SJSA1 (cell line): ENCODE measurements around the gene PEX5L. TPM values are rescaled to one million over a fixed set of nuclear protein-coding genes. Genes with fewer than 3 reads are reported as not detected.
"Not testable (repeated sequence)": the region's sequence is repeated elsewhere in the genome, so short reads cannot be mapped to it uniquely, and the experiment has no call there.

Experiments
- DNase-seq, 2 experiments: peaks; one replicate each; pipeline ENCODE4 v3.0.0-alpha.2; 2015 to 2020; ENCODE audit warnings: low spot score in 2 of 2, low read depth in 1 of 2
- H3K27ac ChIP-seq: fragments of 250-450 bp; sonication (Bioruptor Pico); 2 replicates; pipeline ENCODE4 v1.5.1; 2020; ENCODE audit warnings: mild to moderate bottlenecking, moderate library complexity
- H3K27me3 ChIP-seq: fragments of 250-450 bp; sonication (Bioruptor Pico); replicated peaks from 2 replicates; pipeline ENCODE4 v1.5.1; 2020; ENCODE audit warnings: mild to moderate bottlenecking, moderate library complexity
- H3K36me3 ChIP-seq: fragments of 250-450 bp; sonication (Bioruptor Pico); 2 replicates; pipeline ENCODE4 v1.5.1; 2020; ENCODE audit warnings: mild to moderate bottlenecking
- H3K4me1 ChIP-seq: fragments of 250-450 bp; sonication (Bioruptor Pico); replicated peaks from 2 replicates; pipeline ENCODE4 v1.6.1; 2021; ENCODE audit warnings: mild to moderate bottlenecking
- H3K4me3 ChIP-seq: fragments of 250-450 bp; sonication (Bioruptor Pico); 2 replicates; pipeline ENCODE4 v1.5.1; 2020; ENCODE audit warnings: mild to moderate bottlenecking
- H3K9me3 ChIP-seq: fragments of 250-450 bp; sonication (Bioruptor Pico); replicated peaks from 2 replicates; pipeline ENCODE4 v1.5.1; 2020; ENCODE audit warnings: mild to moderate bottlenecking
- total RNA-seq: library from RNA; depleted of rRNA; stranded (reverse); fragments of >200 nt; shearing (Covaris generic); gene quantifications from 2 replicates; pipeline ENCODE4 v1.2.3, GENCODE V29; 2014

The PEX5L gene
- total RNA-seq, 1 experiment from 2014 or later = not detected

DNA sequence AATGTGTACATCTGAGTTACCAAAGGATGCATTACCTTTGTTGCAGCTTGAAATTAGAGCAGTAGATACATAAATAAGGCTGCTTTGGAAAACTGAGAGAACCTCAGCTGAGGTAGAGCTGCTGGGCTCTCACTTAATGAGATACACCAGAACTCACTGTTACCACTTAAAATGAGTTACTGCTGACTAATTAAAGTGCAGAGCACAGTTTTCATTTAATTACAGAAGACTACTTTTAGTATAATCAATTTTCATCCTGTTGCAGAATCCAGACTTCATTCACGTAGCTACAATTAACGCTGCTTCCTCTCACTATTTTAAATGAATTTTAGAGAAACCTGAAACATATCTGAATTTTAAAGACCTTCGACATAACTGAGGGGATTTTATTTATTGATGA, 214.4 kb downstream of the PEX5L start:
- no peak overlapping the region for H3K4me3 ChIP-seq
- no peaks in the 10 kb centered on the region for H3K4me1 ChIP-seq
- no peak overlapping the region for H3K27ac ChIP-seq
- H3K9me3 ChIP-seq = no peaks in the 10 kb centered on the region
- H3K36me3 ChIP-seq = no peaks in the 10 kb centered on the region
- DNase-seq = no peak
- peaks cover 9% of the 10 kb centered on the region; the same call in 1 of the 2 replicates for H3K27me3 ChIP-seq

DNA sequence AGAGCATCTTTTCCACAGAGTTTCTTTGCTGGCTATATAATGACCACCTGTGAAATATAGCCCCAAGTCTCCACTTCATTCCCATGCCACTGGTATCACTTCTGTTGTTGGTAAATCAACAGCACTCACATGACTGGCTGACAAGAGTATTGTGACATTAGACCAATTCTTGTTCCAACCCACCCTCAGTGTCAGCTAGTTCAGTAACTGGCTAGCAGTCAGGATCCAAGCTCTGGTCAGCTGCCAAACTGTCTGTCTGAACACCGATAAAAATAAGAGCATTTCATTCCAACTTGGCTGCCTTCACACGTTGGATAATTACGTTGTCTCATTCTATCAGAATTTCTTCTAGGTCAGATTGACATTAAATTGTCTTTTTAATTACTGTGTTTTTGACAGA, 217.4 kb downstream of the PEX5L start:
- Histone ChIP-seq H3K4me3 (no peak overlapping the region), H3K36me3 (no peaks in the 10 kb centered on the region), H3K27ac (no peak overlapping the region), H3K4me1 (no peaks in the 10 kb centered on the region), H3K27me3 (peaks cover 9% of the 10 kb centered on the region; the same call in 1 of the 2 replicates), H3K9me3 (no peaks in the 10 kb centered on the region)
- DNase-seq = no peak

DNA sequence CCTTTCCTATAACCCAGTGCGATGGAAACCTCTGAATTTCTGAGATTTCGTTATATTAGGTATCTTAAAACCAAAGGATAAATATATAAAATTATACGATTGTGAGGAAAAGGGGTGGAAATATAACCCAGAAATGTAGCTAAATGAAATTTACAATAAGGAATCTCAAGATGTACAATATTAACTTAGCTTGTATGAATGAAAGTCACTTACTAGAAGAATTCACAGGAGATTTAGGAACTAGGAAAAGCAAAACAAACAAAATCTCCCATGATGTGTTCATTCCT, 224.7 kb downstream of the PEX5L start:
- Histone ChIP-seq H3K4me1 (no peaks in the 10 kb centered on the region), H3K9me3 (no peaks in the 10 kb centered on the region), H3K36me3 (no peaks in the 10 kb centered on the region), H3K27me3 (no peaks in the 10 kb centered on the region), H3K4me3 (no peak overlapping the region), H3K27ac (no peak overlapping the region)
- no peak for DNase-seq

DNA sequence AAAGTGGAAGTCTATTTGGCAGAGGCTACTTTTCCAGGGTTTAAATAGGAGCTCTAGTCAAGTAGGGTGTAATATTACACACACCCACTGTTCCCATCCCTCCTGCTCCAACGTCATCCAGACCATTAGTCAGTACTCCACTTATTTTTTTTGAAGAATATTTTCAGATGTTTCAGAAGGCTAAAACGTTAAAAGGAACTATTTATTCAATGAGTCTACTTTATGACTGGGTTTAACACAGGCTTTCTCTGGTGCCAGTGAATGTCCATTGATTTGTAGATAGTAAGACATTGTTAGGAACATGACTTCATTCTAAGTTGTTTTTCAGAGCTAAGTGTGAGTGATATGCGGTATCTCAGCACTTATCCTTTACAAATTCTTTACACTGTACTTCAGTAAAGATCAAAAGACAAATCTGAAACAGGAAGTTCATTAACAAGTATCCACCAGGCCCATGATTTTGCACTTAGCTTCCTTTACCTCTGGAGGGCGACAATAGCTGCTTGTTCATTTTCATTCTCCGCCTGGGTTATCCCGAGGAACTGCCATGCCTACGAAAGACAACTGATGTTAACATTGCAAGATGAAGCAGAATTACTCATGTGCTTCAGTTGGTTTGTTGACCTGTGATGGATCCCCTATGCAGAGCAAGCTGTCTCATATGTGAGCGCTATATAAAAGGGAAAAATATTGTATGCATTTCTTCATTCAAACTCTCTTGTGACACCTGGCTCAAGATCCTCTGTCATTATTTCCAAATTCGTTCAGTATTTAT, 225.2 kb downstream of the PEX5L start:
- no peaks in the 10 kb centered on the region for H3K36me3 ChIP-seq
- no peak overlapping the region for H3K27ac ChIP-seq
- DNase-seq = peak; percentile 31 to 47
- no peak overlapping the region for H3K4me3 ChIP-seq
- H3K9me3 ChIP-seq = no peaks in the 10 kb centered on the region
- H3K27me3 ChIP-seq = no peaks in the 10 kb centered on the region
- H3K4me1 ChIP-seq = no peaks in the 10 kb centered on the region

DNA sequence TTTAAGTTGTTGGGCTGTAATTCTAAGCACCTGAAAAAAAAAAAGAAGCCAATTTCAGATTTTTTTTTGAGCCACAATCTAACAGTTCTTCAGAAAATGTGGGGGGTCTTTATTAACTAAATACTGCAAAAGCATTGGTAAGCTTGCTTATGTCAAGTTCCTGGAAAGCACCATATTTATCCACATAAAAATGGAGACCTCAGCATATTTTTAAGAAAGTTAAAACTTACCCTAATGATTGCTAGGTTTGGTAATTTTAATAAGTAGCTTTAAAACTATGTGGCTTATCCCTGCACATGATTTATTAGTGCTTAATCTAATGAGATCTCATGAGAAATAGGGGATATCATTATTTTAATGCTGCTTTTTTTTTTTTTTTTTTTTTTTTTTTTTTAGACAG, 227.1 kb downstream of the PEX5L start:
- no peaks in the 10 kb centered on the region for H3K4me1 ChIP-seq
- no peak overlapping the region for H3K27ac ChIP-seq
- no peak for DNase-seq
- H3K27me3 ChIP-seq = no peaks in the 10 kb centered on the region; the same call in 1 of the 2 replicates
- no peaks in the 10 kb centered on the region for H3K36me3 ChIP-seq
- no peaks in the 10 kb centered on the region for H3K9me3 ChIP-seq
- no peak overlapping the region for H3K4me3 ChIP-seq

DNA sequence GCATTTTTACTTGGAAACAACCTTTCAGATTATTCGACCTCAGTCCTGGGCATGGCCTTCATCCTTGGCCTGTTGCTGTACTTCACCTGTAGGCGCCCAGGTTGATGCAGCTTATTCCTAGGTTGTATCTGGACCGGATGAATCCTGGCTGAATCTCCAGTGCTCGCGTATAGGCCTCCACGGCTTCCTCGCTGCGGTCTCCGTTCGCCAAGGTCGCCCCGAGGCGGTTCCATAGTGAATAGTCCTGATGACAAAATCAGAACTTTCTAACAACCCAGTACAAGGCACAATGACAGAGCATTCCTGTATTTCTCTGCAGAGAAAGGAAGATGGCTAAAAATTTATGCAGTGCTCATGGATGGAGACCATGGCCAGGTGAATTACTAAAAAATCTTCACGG, 229.1 kb downstream of the PEX5L start:
- no peak overlapping the region for H3K27ac ChIP-seq
- no peak for DNase-seq
- H3K36me3 ChIP-seq = no peaks in the 10 kb centered on the region
- no peaks in the 10 kb centered on the region for H3K9me3 ChIP-seq
- no peaks in the 10 kb centered on the region; the same call in 1 of the 2 replicates for H3K27me3 ChIP-seq
- no peak overlapping the region for H3K4me3 ChIP-seq
- no peaks in the 10 kb centered on the region for H3K4me1 ChIP-seq

DNA sequence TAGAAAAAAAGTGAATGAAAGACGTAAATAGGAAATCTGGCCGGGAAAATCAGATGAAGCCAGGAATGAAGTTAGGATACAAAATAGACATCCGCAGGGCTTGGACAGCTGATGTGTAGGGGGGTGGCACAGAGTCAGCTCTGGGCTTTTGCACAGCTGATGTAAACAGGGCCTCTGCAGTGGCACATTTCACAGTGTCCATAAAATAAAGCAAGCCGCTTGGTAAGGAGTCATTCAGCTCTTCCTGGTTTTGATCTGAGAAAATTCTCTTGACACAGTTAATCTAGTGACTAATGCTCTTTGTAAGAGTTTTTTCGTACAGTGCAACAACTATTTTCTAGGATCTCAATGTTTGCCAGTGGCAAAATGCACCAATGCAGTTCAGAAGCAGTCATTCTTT, 230.6 kb downstream of the PEX5L start:
- H3K27ac ChIP-seq = no peak overlapping the region
- no peak for DNase-seq
- no peaks in the 10 kb centered on the region for H3K4me1 ChIP-seq

DNA sequence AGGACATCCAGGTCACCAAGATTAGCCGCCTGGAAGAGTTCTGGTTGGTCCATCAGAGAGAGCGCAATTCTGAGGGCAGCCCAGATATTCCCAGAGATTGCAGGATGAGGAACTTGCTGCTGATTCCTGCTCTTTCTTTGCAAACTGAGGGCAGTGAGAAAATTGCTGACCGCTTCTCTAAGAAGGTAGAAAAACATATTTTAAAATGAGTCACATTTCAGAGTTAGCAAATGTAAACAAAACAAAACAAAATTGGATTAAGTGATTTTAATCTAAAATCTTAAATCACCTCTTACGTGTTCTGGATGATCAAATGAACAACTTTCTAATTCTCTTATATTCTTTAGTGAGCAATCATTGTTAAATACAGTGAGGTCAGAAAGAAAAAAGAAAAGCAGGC, 234.9 kb downstream of the PEX5L start:
- Histone ChIP-seq H3K36me3 (no peaks in the 10 kb centered on the region), H3K4me3 (no peak overlapping the region), H3K27ac (no peak overlapping the region), H3K4me1 (no peaks in the 10 kb centered on the region), H3K9me3 (no peaks in the 10 kb centered on the region), H3K27me3 (peaks cover 3% of the 10 kb centered on the region; the same call in 1 of the 2 replicates)
- DNase-seq = no peak

More for the DNA sequence above, 230.6 kb downstream of the PEX5L start:
- Histone ChIP-seq H3K36me3 (no peaks in the 10 kb centered on the region), H3K4me3 (no peak overlapping the region), H3K9me3 (no peaks in the 10 kb centered on the region), H3K27me3 (no peaks in the 10 kb centered on the region; the same call in 1 of the 2 replicates)

DNA sequence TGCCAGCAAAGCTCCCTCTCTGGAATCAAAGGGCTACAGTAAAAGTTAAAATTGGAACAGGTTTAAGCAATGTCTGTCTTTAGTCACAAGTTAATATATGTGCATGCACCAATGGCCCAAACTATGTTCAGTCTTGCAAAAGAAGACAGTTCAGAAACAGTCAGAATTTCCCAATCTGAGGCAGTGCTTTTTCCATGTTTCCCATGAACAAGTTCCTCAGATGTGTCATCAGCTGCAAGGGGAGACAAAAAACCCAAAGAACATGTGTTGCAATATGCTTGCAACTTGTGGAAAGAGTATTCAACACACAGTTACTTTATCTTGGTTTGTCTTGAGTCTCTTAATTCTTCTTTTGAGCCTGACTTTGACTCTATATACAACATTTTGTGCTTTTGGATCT, 235.5 kb downstream of the PEX5L start:
- no peaks in the 10 kb centered on the region for H3K36me3 ChIP-seq
- no peak overlapping the region for H3K27ac ChIP-seq
- H3K9me3 ChIP-seq = no peaks in the 10 kb centered on the region
- DNase-seq = no peak
- no peak overlapping the region for H3K4me3 ChIP-seq
- H3K27me3 ChIP-seq = peaks cover 3% of the 10 kb centered on the region; the same call in 1 of the 2 replicates
- no peaks in the 10 kb centered on the region for H3K4me1 ChIP-seq

DNA sequence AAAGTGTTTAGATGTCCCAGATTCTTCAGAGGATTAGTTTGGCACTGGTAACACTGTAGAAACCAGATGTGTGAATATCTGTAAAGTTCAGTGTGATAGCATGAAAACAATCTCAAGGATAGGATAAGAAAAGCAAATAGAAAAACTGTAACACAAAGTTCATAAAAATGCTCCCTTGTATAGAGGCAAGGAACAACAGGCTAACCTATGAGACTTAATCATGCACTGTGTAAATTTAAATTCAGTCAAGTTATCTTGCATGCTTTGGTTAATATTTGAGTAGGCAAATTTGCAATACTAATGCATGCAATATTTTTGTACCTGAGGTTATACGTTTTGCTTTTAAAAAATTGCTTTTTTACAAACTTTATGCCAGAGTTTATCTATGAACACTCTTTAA, 239.5 kb downstream of the PEX5L start:
- no peak overlapping the region for H3K27ac ChIP-seq
- H3K4me1 ChIP-seq = no peaks in the 10 kb centered on the region
- H3K36me3 ChIP-seq = no peaks in the 10 kb centered on the region
- H3K27me3 ChIP-seq = 0 out of 2 replicates have a peak, but pooled peaks cover 3% of the 10 kb centered on the region
- no peaks in the 10 kb centered on the region for H3K9me3 ChIP-seq
- no peak for DNase-seq
- H3K4me3 ChIP-seq = no peak overlapping the region

DNA sequence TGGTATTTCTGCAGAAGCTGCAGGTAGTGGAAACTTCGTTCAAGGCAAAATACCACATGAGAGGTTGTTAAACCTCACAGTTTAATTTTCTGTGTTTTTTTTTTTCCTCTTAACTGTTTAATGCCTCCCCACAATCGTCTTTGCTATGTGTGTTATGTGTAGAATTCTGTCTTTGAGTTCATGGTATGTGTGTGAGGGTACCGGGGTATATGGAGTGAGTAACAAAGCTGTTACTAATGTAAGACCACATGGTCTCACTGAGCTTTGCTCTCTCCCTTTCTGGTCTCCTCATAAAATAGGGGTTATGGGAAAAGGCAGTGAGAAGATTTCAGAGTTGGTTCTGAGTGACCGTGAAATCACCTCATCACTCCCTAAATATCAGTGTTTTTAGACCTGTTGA, 240.3 kb downstream of the PEX5L start:
- no peak for DNase-seq
- no peaks in the 10 kb centered on the region for H3K9me3 ChIP-seq

DNA sequence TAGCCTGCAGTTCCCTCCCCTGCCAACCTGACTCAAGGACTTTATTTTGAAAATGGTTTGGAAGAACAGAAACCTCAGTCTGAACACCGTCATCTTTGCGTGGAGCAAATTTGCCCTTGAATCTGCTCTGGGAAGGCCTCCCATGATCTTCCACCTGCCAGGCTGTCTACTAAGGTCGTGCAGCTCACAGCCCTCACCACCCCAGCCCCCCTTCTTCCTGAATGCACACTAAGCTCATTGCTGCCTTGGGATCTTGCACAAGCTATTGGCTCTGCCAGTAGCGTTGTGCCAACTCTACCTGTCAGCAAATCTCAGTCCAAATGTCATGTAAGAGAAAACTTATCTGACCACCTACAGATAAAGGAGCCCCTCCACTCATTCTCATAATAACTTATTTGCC, 242.4 kb downstream of the PEX5L start:
- no peak overlapping the region for H3K27ac ChIP-seq
- H3K27me3 ChIP-seq = 0 out of 2 replicates have a peak, but pooled peaks cover 3% of the 10 kb centered on the region
- H3K4me1 ChIP-seq = no peaks in the 10 kb centered on the region
- H3K4me3 ChIP-seq = no peak overlapping the region
- DNase-seq = no peak
- H3K36me3 ChIP-seq = no peaks in the 10 kb centered on the region
- no peaks in the 10 kb centered on the region for H3K9me3 ChIP-seq

More for the DNA sequence above, 240.3 kb downstream of the PEX5L start:
- H3K27me3 ChIP-seq = 0 out of 2 replicates have a peak, but pooled peaks cover 3% of the 10 kb centered on the region
- H3K4me1 ChIP-seq = no peaks in the 10 kb centered on the region
- no peak overlapping the region for H3K4me3 ChIP-seq
- no peak overlapping the region for H3K27ac ChIP-seq
- H3K36me3 ChIP-seq = no peaks in the 10 kb centered on the region

DNA sequence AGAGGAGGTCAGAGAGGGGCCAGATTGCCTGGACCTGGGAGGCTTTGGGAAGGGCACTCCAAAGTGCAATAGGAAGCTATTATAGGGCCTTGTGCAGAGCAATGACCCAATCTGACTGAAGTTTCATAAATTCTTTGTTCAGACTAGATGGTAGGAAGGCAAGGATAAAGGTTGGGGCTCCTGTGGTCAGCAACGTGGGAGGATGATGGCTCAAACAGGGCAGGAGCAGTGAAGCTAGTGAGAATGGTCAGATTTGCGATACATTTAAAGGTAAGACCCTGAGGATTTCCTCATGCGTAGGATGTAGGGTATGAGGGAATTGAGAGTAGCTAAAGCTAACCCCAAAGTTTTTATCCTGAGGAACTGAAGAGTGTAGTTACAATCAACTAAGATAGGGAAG, 244.9 kb downstream of the PEX5L start:
- no peak for DNase-seq
- H3K27me3 ChIP-seq = no peaks in the 10 kb centered on the region
- no peaks in the 10 kb centered on the region; the same call in 1 of the 2 replicates for H3K36me3 ChIP-seq
- no peaks in the 10 kb centered on the region for H3K4me1 ChIP-seq
- no peak overlapping the region for H3K27ac ChIP-seq
- H3K4me3 ChIP-seq = no peak overlapping the region
- H3K9me3 ChIP-seq = no peaks in the 10 kb centered on the region

DNA sequence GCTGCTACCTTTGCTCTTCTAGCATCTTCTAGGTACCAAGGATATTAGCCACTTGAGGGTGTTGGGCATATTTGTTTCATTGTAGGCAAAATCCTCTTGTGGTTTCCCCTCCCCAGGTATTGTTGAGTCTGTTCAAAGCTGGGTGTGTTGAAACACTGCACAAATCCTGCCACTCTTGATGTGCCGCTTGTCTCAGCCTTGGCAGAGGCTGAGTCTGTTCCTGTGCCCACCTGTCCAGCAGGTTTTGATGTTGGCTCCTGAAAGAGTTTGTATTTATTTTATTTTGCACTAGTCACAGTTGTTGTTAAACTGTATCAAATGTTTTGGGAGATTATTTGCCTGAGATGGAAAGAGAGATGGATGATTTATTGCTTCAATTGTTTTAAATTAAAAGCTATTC, 247.7 kb downstream of the PEX5L start:
- Histone ChIP-seq H3K27ac (no peak overlapping the region), H3K9me3 (no peaks in the 10 kb centered on the region), H3K27me3 (no peaks in the 10 kb centered on the region), H3K4me3 (no peak overlapping the region), H3K4me1 (no peaks in the 10 kb centered on the region), H3K36me3 (peaks cover 6% of the 10 kb centered on the region; the same call in 1 of the 2 replicates)
- DNase-seq = no peak

DNA sequence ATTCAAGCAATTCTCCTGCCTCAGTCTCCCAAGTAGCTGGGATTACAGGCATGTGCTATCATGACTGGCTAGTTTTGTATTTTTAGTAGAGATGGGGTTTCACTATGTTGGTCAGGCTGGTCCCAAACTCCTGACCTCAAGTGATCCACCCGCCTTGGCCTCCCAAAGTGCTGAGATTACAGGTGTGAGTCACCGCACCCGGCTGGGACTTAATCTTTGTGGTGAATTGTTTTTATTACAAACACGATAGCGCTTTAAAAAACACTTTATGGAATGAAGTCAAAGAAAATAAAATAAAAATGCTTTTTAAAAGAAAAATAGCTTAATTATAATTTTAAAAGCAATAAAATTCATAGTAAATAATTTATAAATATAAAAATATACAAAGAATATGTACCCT, 253.9 kb downstream of the PEX5L start:
- H3K4me1 ChIP-seq, H3K9me3 ChIP-seq, H3K4me3 ChIP-seq, H3K27me3 ChIP-seq, H3K27ac ChIP-seq: not testable (repeated sequence)
- peaks cover 38% of the 10 kb centered on the region for H3K36me3 ChIP-seq
- peak in 1 of 2 experiments; percentile 47 for DNase-seq
